HepG2 (cell line): Measurements from ENCODE around the gene E2F1. TPM values are rescaled to one million over a fixed set of nuclear protein-coding genes. Genes with fewer than 3 reads are reported as not detected.
A peak's percentile ranks its signal among the peaks of the same experiment; 100 is the strongest.

ENCODE experiments used
- CREB1 ChIP-seq, 2 experiments: fragments of 450-650 bp in 1 of 2; IDR thresholded peaks; 2 replicates each; pipeline ENCODE4 v1.6.1; 2016 to 2017; ENCODE audit warnings: control low read depth in 1 of 2, mild to moderate bottlenecking in 1 of 2, missing compliant biosample characterization in 1 of 2, missing genetic modification characterization in 1 of 2
- FLYWCH1 ChIP-seq: sonication (generic); formaldehyde crosslinking; IDR thresholded peaks from 2 replicates; pipeline ENCODE4 v1.8.1; 2023; ENCODE audit warnings: mild to moderate bottlenecking, missing genetic modification reagents
- FOXA3 ChIP-seq: IDR thresholded peaks from 2 replicates; pipeline ENCODE4 v1.6.1; 2016; ENCODE audit warnings: missing genetic modification reagents, missing compliant biosample characterization
- HNF4G ChIP-seq, 2 experiments: sonication (generic) in 1 of 2; formaldehyde crosslinking in 1 of 2; IDR thresholded peaks; 2 replicates each; pipeline versions ENCODE4 v1.4.0 to v1.6.1; 2011 to 2020; ENCODE audit warnings: borderline replicate concordance in 2 of 2, low read depth in 2 of 2, mild to moderate bottlenecking in 2 of 2, low read length in 1 of 2, missing genetic modification reagents in 1 of 2, moderate library complexity in 1 of 2
- KDM5A ChIP-seq: fragments of 200-600 bp; sonication (generic); IDR thresholded peaks from 2 replicates; pipeline ENCODE4 v1.7.0; 2018; ENCODE audit warnings: antibody characterized with exemption, mild to moderate bottlenecking, low read length, borderline replicate concordance
- MXI1 ChIP-seq: IDR thresholded peaks from 3 replicates; pipeline ENCODE4 v1.6.1; 2012; ENCODE audit warnings: low read depth, low read length, inconsistent platforms, borderline replicate concordance
- NR2F6 ChIP-seq, 2 experiments: IDR thresholded peaks; 2 replicates each; pipeline ENCODE4 v1.6.1; 2016; ENCODE audit warnings: antibody characterized with exemption in 1 of 2, mild to moderate bottlenecking in 1 of 2
- YEATS2 ChIP-seq: sonication (generic); formaldehyde crosslinking; IDR thresholded peaks from 2 replicates; pipeline ENCODE4 v1.4.0; 2020; ENCODE audit warnings: missing genetic modification reagents, borderline replicate concordance
- ZKSCAN8 ChIP-seq: IDR thresholded peaks from 2 replicates; pipeline ENCODE4 v1.6.1; 2016; ENCODE audit warnings: borderline replicate concordance, missing genetic modification reagents, missing compliant biosample characterization
- ZNF331 ChIP-seq: sonication (generic); formaldehyde crosslinking; IDR thresholded peaks from 2 replicates; pipeline ENCODE4 v1.4.0; 2020; ENCODE audit warnings: missing genetic modification reagents
- ZNF501 ChIP-seq: sonication (generic); formaldehyde crosslinking; IDR thresholded peaks from 2 replicates; pipeline ENCODE4 v1.5.1; 2020; ENCODE audit warnings: mild to moderate bottlenecking, moderate library complexity, missing genetic modification reagents
- polyA plus RNA-seq, 8 experiments: library from polyadenylated mRNA; depleted of rRNA in 3 of 8; stranded (reverse) in 7 of 8; unstranded in 1 of 8; fragments of >200 nt; fragmentation: Illumina TruSeq in 4 of 8; extraction: Trizol in 4 of 8; gene quantifications; 2 replicates each; pipeline versions ENCODE4 v1.2.1 to v1.2.3, GENCODE V29; 2011 to 2016; ENCODE audit warnings: low read depth in 4 of 8, missing spikeins in 1 of 8, mixed read lengths in 1 of 8; ENCODE audit not compliant: insufficient read depth in 1 of 8
- total RNA-seq, 5 experiments: library from RNA; depleted of rRNA; stranded (reverse); fragments of >200 nt; fragmentation: Illumina TruSeq; extraction: Trizol; gene quantifications; 2 replicates each; pipeline ENCODE4 v1.2.3, GENCODE V29; 2016; ENCODE audit warnings: low read depth in 1 of 5
- TF ChIP-seq, protein P1 (sequence below), 2 experiments: fragments of 450-650 bp in 1 of 2; sonication (generic) in 1 of 2; formaldehyde crosslinking; IDR thresholded peaks; 2 replicates each; pipeline versions ENCODE4 v1.5.0 to v1.8.0; 2020 to 2022; ENCODE audit warnings: mild to moderate bottlenecking in 1 of 2, missing genetic modification reagents in 1 of 2
- TF ChIP-seq, protein P2 (sequence below): sonication (generic); formaldehyde crosslinking; IDR thresholded peaks from 2 replicates; pipeline ENCODE4 v1.9.0; 2021; ENCODE audit warnings: mild to moderate bottlenecking, missing genetic modification reagents
- TF ChIP-seq, protein P3 (sequence below): sonication (generic); formaldehyde crosslinking; IDR thresholded peaks from 2 replicates; pipeline ENCODE4 v1.4.0; 2020; ENCODE audit warnings: missing genetic modification reagents
- TF ChIP-seq, protein P4 (sequence below): sonication (generic); formaldehyde crosslinking; IDR thresholded peaks from 2 replicates; pipeline ENCODE4 v1.8.1; 2023; ENCODE audit warnings: mild to moderate bottlenecking, moderate library complexity, missing genetic modification reagents

E2F1 gene
- total and polyA plus RNA-seq, 2 of the 13 experiments (the other 11 are each of a cell fraction or from before 2014, with no cell fraction given), result 25.5 to 39.4 TPM

DNA sequence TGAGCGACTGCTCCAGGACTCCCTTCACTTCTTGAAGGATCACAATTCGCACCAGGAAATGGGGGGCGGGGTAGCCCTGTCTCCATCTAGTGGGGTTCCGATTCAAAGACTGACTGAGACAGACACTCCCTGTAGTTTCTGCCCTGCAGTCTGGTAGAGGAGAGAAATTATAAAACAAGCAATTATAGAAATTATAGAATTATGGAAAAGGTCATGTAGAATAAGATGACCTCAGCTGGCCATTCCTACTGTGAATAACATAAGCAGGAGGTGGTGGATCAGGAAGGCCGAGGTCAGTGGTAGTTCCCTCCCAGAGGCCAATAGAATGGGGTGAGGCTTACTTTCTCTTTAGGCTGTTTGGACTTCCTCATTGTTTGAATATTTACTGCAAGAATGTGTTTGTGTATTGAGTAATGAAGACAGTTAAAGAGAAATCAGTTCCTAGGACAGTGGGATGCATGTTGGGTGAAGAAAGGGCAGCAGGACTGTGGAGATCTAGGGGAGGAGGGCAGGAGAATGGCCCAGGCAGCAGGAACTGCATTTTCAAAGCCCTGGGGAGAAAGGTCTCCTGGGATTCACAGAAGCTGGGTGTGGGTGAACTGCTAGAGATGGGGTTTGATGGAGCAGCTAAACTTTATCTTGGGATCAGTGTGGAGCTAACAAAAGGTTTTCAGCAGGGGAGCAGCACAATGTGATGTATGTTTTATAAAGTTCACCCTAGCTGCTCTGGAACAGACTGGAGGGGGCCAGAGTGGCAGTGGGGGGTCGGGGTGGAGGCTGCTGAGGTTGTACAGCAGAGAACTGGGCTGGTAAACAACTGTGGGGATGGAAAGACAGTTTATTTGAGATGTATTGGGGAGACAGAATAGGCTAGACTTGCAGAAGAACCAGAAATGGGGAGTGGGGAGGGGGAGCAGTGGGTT is 47.7 kb upstream of the E2F1 start (continued):
- peak; percentile 51; the same call in 1 of the 2 replicates for TF ChIP-seq KDM5A
- TF ChIP-seq NR2F6 (IDR thresholded peaks at IDR 0.05), result peak; percentile 60; the same call in 1 of the 2 replicates
- TF ChIP-seq NR2F6 (CRISPR knock-in tag; IDR thresholded peaks at IDR 0.05), result peak; percentile 75
- peak; percentile 49; the same call in 1 of the 2 replicates for TF ChIP-seq HNF4G (IDR thresholded peaks at IDR 0.05; ENCODE audit: borderline replicate concordance, low read depth, low read length)
- TF ChIP-seq HNF4G (CRISPR knock-in tag; IDR thresholded peaks at IDR 0.05; ENCODE audit: borderline replicate concordance, low read depth), result no peak
- 0 out of 2 replicates have a peak, but pooled peaks have one; percentile 38 for TF ChIP-seq FLYWCH1
- TF ChIP-seq, protein P1, sequence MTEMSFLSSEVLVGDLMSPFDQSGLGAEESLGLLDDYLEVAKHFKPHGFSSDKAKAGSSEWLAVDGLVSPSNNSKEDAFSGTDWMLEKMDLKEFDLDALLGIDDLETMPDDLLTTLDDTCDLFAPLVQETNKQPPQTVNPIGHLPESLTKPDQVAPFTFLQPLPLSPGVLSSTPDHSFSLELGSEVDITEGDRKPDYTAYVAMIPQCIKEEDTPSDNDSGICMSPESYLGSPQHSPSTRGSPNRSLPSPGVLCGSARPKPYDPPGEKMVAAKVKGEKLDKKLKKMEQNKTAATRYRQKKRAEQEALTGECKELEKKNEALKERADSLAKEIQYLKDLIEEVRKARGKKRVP (CRISPR knock-in tag; IDR thresholded peaks at IDR 0.05), result peak in 1 of 2 experiments; percentile 60; a peak in 1 of 4 replicates
- peak; percentile 58; the same call in 1 of the 2 replicates for TF ChIP-seq ZKSCAN8 (CRISPR knock-in tag)
- TF ChIP-seq, protein P2, sequence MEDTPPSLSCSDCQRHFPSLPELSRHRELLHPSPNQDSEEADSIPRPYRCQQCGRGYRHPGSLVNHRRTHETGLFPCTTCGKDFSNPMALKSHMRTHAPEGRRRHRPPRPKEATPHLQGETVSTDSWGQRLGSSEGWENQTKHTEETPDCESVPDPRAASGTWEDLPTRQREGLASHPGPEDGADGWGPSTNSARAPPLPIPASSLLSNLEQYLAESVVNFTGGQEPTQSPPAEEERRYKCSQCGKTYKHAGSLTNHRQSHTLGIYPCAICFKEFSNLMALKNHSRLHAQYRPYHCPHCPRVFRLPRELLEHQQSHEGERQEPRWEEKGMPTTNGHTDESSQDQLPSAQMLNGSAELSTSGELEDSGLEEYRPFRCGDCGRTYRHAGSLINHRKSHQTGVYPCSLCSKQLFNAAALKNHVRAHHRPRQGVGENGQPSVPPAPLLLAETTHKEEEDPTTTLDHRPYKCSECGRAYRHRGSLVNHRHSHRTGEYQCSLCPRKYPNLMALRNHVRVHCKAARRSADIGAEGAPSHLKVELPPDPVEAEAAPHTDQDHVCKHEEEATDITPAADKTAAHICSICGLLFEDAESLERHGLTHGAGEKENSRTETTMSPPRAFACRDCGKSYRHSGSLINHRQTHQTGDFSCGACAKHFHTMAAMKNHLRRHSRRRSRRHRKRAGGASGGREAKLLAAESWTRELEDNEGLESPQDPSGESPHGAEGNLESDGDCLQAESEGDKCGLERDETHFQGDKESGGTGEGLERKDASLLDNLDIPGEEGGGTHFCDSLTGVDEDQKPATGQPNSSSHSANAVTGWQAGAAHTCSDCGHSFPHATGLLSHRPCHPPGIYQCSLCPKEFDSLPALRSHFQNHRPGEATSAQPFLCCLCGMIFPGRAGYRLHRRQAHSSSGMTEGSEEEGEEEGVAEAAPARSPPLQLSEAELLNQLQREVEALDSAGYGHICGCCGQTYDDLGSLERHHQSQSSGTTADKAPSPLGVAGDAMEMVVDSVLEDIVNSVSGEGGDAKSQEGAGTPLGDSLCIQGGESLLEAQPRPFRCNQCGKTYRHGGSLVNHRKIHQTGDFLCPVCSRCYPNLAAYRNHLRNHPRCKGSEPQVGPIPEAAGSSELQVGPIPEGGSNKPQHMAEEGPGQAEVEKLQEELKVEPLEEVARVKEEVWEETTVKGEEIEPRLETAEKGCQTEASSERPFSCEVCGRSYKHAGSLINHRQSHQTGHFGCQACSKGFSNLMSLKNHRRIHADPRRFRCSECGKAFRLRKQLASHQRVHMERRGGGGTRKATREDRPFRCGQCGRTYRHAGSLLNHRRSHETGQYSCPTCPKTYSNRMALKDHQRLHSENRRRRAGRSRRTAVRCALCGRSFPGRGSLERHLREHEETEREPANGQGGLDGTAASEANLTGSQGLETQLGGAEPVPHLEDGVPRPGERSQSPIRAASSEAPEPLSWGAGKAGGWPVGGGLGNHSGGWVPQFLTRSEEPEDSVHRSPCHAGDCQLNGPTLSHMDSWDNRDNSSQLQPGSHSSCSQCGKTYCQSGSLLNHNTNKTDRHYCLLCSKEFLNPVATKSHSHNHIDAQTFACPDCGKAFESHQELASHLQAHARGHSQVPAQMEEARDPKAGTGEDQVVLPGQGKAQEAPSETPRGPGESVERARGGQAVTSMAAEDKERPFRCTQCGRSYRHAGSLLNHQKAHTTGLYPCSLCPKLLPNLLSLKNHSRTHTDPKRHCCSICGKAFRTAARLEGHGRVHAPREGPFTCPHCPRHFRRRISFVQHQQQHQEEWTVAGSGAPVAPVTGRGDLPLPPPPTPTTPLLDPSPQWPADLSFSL (CRISPR knock-in tag), result 0 out of 2 replicates have a peak, but pooled peaks have one; percentile 37
- TF ChIP-seq, protein P3, sequence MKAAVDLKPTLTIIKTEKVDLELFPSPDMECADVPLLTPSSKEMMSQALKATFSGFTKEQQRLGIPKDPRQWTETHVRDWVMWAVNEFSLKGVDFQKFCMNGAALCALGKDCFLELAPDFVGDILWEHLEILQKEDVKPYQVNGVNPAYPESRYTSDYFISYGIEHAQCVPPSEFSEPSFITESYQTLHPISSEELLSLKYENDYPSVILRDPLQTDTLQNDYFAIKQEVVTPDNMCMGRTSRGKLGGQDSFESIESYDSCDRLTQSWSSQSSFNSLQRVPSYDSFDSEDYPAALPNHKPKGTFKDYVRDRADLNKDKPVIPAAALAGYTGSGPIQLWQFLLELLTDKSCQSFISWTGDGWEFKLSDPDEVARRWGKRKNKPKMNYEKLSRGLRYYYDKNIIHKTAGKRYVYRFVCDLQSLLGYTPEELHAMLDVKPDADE, result no peak
- peak; percentile 67 for TF ChIP-seq ZNF331 (CRISPR knock-in tag)
- TF ChIP-seq YEATS2, result peak; percentile 64; the same call in 1 of the 2 replicates
- TF ChIP-seq, protein P4, sequence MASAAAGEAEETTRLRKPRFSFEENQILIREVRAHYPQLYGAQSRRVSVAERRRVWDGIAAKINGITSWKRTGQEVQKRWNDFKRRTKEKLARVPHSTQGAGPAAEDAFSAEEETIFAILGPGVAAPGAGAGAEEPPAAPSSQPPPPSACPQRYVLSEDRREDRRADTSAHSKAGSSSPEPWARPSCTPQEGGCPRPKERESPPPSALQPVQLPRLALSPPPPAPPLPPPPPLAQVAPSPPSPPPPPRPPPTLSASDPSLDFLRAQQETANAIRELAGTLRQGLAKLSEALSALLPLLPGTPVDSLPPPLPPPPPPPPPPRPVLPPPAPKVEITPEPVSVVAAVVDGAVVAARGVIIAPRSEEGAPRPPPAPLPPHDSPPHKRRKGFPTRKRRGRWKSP (CRISPR knock-in tag), result peak; percentile 16; the same call in 1 of the 2 replicates
- TF ChIP-seq MXI1, result no peak
- TF ChIP-seq CREB1 (IDR thresholded peaks at IDR 0.05), result no peak
- TF ChIP-seq CREB1 (CRISPR knock-in tag; IDR thresholded peaks at IDR 0.05), result peak; percentile 66; the same call in 1 of the 2 replicates
- no peak; the same call in 1 of the 2 replicates for TF ChIP-seq ZNF501
- TF ChIP-seq FOXA3 (CRISPR knock-in tag), result peak; percentile 79
